Progenitor cell of endocrine pancreas (in vitro differentiated cells): ENCODE measurements around the gene STAG1. TPM values are rescaled to one million over a fixed set of nuclear protein-coding genes. Genes with fewer than 3 reads are reported as not detected.

ENCODE experiments used
- DNase-seq: peaks from one replicate; pipeline ENCODE4 v3.0.0; 2021; ENCODE audit warnings: low spot score; ENCODE audit not compliant: unreplicated experiment
- H3K27ac Mint-ChIP-seq: 2 replicates; pipeline ENCODE4 v1.8.0; 2021; ENCODE audit warnings: mild to moderate bottlenecking, moderate library complexity, mixed read lengths
- H3K27me3 Mint-ChIP-seq: 2 replicates; pipeline ENCODE4 v1.8.0; 2021; ENCODE audit warnings: mixed read lengths
- H3K36me3 Mint-ChIP-seq: 2 replicates; pipeline ENCODE4 v1.8.0; 2022; ENCODE audit warnings: mixed read lengths; ENCODE audit not compliant: insufficient read depth
- H3K4me1 Mint-ChIP-seq: 2 replicates; pipeline ENCODE4 v1.8.0; 2021; ENCODE audit warnings: low read depth, mixed read lengths
- H3K4me3 Mint-ChIP-seq: 2 replicates; pipeline ENCODE4 v1.8.0; 2021; ENCODE audit warnings: low read depth, mild to moderate bottlenecking, moderate library complexity, mixed read lengths
- H3K9me3 Mint-ChIP-seq: 2 replicates; pipeline ENCODE4 v1.8.0; 2021; ENCODE audit warnings: low read depth, mixed read lengths
- total RNA-seq: library from RNA; stranded (reverse); gene quantifications from 2 replicates; pipeline ENCODE4 v1.2.1, GENCODE V29; 2021
- TF ChIP-seq, protein P1 (sequence below): fragments of 200-600 bp; sonication (generic); IDR thresholded peaks from one replicate; pipeline ENCODE4 v1.5.0; 2021; ENCODE audit warnings: antibody characterized with exemption, mild to moderate bottlenecking; ENCODE audit not compliant: unreplicated experiment

STAG1 gene
- total RNA-seq, 1 donor from 2014 or later: 46.4 TPM

DNA sequence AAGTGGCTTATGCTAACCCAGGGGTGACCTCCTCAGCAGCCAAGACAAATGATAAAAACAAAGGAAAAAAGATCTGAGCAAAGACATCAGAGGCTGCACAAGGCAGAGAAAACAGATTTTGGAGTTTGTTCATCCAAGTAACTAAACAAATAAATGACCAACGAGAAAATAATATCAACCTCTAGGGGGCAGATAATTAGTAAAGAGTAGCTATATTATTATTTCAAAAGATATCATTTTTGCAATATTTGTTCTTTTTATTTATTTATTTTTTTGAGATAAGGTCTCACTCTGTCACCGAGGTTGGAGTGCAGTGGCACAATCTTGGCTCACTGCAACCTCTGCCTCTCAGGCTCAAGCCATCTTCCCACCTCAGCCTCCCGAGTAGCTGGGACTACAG, 400.3 kb downstream of the STAG1 start:
- Mint-ChIP-seq H3K27ac (no peak overlapping the region), H3K4me1 (peaks cover 8% of the 10 kb centered on the region), H3K9me3 (peaks cover 9% of the 10 kb centered on the region), H3K4me3 (no peak overlapping the region), H3K36me3 (peaks cover 19% of the 10 kb centered on the region), H3K27me3 (no peaks in the 10 kb centered on the region)
- no peak for DNase-seq
- TF ChIP-seq, protein P1, sequence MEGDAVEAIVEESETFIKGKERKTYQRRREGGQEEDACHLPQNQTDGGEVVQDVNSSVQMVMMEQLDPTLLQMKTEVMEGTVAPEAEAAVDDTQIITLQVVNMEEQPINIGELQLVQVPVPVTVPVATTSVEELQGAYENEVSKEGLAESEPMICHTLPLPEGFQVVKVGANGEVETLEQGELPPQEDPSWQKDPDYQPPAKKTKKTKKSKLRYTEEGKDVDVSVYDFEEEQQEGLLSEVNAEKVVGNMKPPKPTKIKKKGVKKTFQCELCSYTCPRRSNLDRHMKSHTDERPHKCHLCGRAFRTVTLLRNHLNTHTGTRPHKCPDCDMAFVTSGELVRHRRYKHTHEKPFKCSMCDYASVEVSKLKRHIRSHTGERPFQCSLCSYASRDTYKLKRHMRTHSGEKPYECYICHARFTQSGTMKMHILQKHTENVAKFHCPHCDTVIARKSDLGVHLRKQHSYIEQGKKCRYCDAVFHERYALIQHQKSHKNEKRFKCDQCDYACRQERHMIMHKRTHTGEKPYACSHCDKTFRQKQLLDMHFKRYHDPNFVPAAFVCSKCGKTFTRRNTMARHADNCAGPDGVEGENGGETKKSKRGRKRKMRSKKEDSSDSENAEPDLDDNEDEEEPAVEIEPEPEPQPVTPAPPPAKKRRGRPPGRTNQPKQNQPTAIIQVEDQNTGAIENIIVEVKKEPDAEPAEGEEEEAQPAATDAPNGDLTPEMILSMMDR: peak; percentile 37

DNA sequence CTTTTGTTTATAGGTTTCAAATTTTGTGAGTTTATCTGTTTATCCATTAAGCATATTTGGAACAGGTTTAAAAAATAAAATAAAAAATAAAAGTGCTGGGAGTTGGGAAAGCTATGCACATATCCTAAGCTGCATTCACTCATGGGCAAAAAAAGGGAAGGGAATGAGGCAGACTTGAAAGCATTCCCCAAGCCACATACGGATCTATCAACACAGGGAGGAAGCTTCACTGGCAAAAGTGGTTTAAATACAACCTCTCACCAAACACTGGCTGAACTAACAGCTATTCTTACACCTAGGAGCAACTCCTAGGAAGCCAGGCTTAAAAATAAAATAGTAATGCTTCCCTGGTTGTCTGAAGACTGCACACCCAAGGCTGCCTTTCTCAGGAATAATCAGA, 400.8 kb downstream of the STAG1 start:
- Mint-ChIP-seq H3K9me3 (peaks cover 9% of the 10 kb centered on the region), H3K4me1 (peaks cover 8% of the 10 kb centered on the region), H3K4me3 (no peak overlapping the region), H3K27ac (no peak overlapping the region), H3K36me3 (peaks cover 18% of the 10 kb centered on the region), H3K27me3 (no peaks in the 10 kb centered on the region)
- no peak for DNase-seq
- TF ChIP-seq, protein P1: no peak

DNA sequence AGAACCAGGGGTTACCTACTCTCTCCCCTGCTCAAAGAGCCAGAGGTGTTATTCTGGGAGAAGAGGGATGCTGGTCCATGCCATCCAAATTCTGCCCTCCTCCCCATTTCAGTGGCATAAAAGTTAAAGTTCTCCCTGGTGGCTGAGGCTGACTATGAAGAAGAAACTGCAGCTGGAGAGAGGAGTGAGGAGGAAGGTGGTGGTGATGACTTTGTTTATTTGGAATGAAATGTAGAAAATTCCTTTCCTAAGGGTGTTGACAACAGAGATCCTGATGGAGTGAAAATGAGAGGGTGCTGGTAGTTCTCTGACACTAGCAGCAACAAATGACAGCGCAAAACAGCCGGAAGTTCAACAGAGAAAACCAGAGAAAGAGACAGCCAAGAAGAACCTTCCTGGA, 401.6 kb downstream of the STAG1 start:
- Mint-ChIP-seq H3K27ac (no peak overlapping the region), H3K4me1 (peaks cover 8% of the 10 kb centered on the region), H3K4me3 (no peak overlapping the region)

DNA sequence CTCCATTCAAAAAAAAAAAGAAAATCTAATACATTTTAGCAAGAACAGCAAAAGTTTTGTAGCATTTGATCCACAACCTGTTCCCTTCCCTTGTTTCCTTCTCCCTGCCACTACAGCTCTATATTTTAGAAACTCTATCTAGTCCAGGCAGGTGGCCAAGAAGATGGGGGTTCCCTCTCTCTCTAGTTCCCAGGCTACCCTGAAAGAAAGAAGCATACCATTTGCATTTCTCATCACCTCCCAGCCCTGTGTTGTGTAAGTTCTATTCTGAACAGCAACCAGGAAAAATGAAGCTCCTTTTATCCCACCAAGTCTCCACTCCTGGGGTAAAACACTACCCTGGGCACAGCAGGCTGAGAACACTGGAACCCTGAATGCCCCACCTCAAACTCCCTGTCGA, 402.0 kb downstream of the STAG1 start:
- no peaks in the 10 kb centered on the region for H3K9me3 Mint-ChIP-seq
- H3K4me3 Mint-ChIP-seq: no peak overlapping the region
- TF ChIP-seq, protein P1: no peak
- no peaks in the 10 kb centered on the region for H3K27me3 Mint-ChIP-seq
- H3K4me1 Mint-ChIP-seq: peaks cover 8% of the 10 kb centered on the region
- no peak overlapping the region for H3K27ac Mint-ChIP-seq
- H3K36me3 Mint-ChIP-seq: peaks cover 11% of the 10 kb centered on the region
- DNase-seq: no peak

More for the DNA sequence above, 401.6 kb downstream of the STAG1 start:
- H3K9me3 Mint-ChIP-seq: peaks cover 3% of the 10 kb centered on the region
- TF ChIP-seq, protein P1: no peak
- no peaks in the 10 kb centered on the region for H3K27me3 Mint-ChIP-seq
- H3K36me3 Mint-ChIP-seq: peaks cover 15% of the 10 kb centered on the region
- no peak for DNase-seq

DNA sequence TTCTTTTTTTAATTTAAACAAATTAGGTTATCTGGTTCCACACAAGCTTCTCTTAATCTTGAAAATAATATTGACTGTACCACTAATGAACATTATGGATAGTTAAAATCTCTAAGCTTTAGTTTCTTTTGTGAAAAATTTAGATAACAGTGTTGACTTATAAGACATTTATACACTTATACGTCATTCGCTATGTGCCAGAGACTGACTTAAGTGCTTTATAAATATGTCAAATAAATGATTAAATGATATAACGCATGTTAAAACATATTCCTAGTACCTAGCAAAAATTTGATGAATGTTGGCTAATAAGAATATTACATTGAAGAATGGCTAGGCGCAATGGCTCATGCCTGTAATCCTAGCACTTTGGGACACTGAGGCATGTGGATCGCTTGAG, 405.7 kb downstream of the STAG1 start:
- Mint-ChIP-seq H3K4me3 (no peak overlapping the region), H3K9me3 (no peaks in the 10 kb centered on the region), H3K27me3 (no peaks in the 10 kb centered on the region), H3K36me3 (peaks cover 15% of the 10 kb centered on the region), H3K27ac (no peak overlapping the region), H3K4me1 (peaks cover 8% of the 10 kb centered on the region)
- no peak for DNase-seq
- TF ChIP-seq, protein P1: no peak
